GM23338 (cell line): Measurements from ENCODE around the gene CSDE1. TPM values are rescaled to one million over a fixed set of nuclear protein-coding genes. Genes with fewer than 3 reads are reported as not detected.
"Not testable (repeated sequence)": the region's sequence is repeated elsewhere in the genome, so short reads cannot be mapped to it uniquely, and the experiment has no call there.

ENCODE experiments used
- ATAC-seq: fragments of 200-7000 bp; cut with Tn5 transposase; 3 replicates; pipeline ENCODE4 v1.9.1; 2020
- DNase-seq: peaks from one replicate; pipeline ENCODE4 v3.0.0-alpha.2; 2015; ENCODE audit warnings: low spot score
- H2AFZ ChIP-seq: fragments of 200-600 bp; sonication (generic); 2 replicates; pipeline ENCODE4 v1.8.0; 2016; ENCODE audit warnings: antibody characterized with exemption, mild to moderate bottlenecking, moderate library complexity
- H3F3A ChIP-seq: fragments of 200-600 bp; sonication (generic); replicated peaks from 2 replicates; pipeline ENCODE4 v1.8.0; 2017; ENCODE audit warnings: antibody characterized with exemption, mixed run types, low read depth
- H3K27ac ChIP-seq: fragments of 200-600 bp; sonication (generic); 2 replicates; pipeline ENCODE4 v1.6.1; 2016; ENCODE audit warnings: low read depth
- H3K27me3 ChIP-seq: fragments of 200-600 bp; sonication (generic); 2 replicates; pipeline ENCODE4 v1.8.0; 2016; ENCODE audit warnings: mild to moderate bottlenecking, mixed run types, moderate library complexity; ENCODE audit not compliant: insufficient read depth
- H3K36me3 ChIP-seq: fragments of 200-600 bp; sonication (generic); 2 replicates; pipeline ENCODE4 v1.8.0; 2016; ENCODE audit warnings: mild to moderate bottlenecking; ENCODE audit not compliant: insufficient read depth
- H3K4me1 ChIP-seq: fragments of 200-600 bp; sonication (generic); 2 replicates; pipeline ENCODE4 v1.8.0; 2016; ENCODE audit warnings: mild to moderate bottlenecking, moderate library complexity; ENCODE audit not compliant: insufficient read depth
- H3K4me2 ChIP-seq: fragments of 200-600 bp; sonication (generic); 2 replicates; pipeline ENCODE4 v1.7.1; 2017; ENCODE audit warnings: mixed run types
- H3K4me3 ChIP-seq: fragments of 200-600 bp; sonication (generic); 2 replicates; pipeline ENCODE4 v1.6.1; 2016; ENCODE audit warnings: mixed run types
- H3K79me2 ChIP-seq: fragments of 200-600 bp; sonication (generic); replicated peaks from 2 replicates; pipeline ENCODE4 v1.8.0; 2017; ENCODE audit warnings: mild to moderate bottlenecking; ENCODE audit not compliant: insufficient read depth
- H3K9me2 ChIP-seq: fragments of 200-600 bp; sonication (generic); 2 replicates; pipeline ENCODE4 v1.8.0; 2017; ENCODE audit not compliant: insufficient read depth
- H4K20me1 ChIP-seq: fragments of 200-600 bp; sonication (generic); replicated peaks from 2 replicates; pipeline ENCODE4 v1.8.0; 2017; ENCODE audit warnings: mild to moderate bottlenecking; ENCODE audit not compliant: insufficient read depth
- H3K27ac Mint-ChIP-seq: 2 replicates; pipeline ENCODE4 v1.8.0; 2020; ENCODE audit warnings: inconsistent platforms, mild to moderate bottlenecking, moderate library complexity, mixed read lengths
- H3K27me3 Mint-ChIP-seq: 3 replicates; pipeline ENCODE4 v1.8.0; 2022; ENCODE audit warnings: low read depth, mild to moderate bottlenecking, moderate library complexity, mixed read lengths, inconsistent platforms; ENCODE audit not compliant: insufficient read depth, poor library complexity
- H3K36me3 Mint-ChIP-seq: 3 replicates; pipeline ENCODE4 v1.8.0; 2021; ENCODE audit warnings: low read depth, mild to moderate bottlenecking, inconsistent platforms, moderate library complexity, mixed read lengths
- H3K4me1 Mint-ChIP-seq: 3 replicates; pipeline ENCODE4 v1.8.0; 2020; ENCODE audit warnings: mild to moderate bottlenecking, inconsistent platforms, mixed read lengths
- H3K4me3 Mint-ChIP-seq: 3 replicates; pipeline ENCODE4 v1.8.0; 2021; ENCODE audit warnings: moderate library complexity, mild to moderate bottlenecking, inconsistent platforms, mixed read lengths
- H3K9me3 Mint-ChIP-seq: 3 replicates; pipeline ENCODE4 v1.8.0; 2020; ENCODE audit warnings: moderate library complexity, mild to moderate bottlenecking, inconsistent platforms, mixed read lengths
- CREB1 ChIP-seq: fragments of 250-450 bp; sonication (Bioruptor Pico); IDR thresholded peaks from 2 replicates; pipeline ENCODE4 v1.5.0; 2020; ENCODE audit warnings: low read depth, mild to moderate bottlenecking, moderate library complexity
- EZH2phosphoT487 ChIP-seq: fragments of 200-600 bp; sonication (generic); IDR thresholded peaks from one replicate; pipeline ENCODE4 v1.8.1; 2018; ENCODE audit warnings: antibody characterized with exemption; ENCODE audit not compliant: unreplicated experiment
- JUNB ChIP-seq: IDR thresholded peaks from one replicate; pipeline ENCODE4 v1.6.1; 2016; ENCODE audit warnings: antibody characterized with exemption; ENCODE audit not compliant: unreplicated experiment
- NANOG ChIP-seq: IDR thresholded peaks from 2 replicates; pipeline ENCODE4 v1.6.1; 2016; ENCODE audit warnings: antibody characterized with exemption, borderline replicate concordance
- POLR2AphosphoS5 ChIP-seq: IDR thresholded peaks from 2 replicates; pipeline ENCODE4 v1.6.1; 2016; ENCODE audit warnings: antibody characterized with exemption, low read depth
- REST ChIP-seq: IDR thresholded peaks from one replicate; pipeline ENCODE4 v1.6.1; 2018; ENCODE audit warnings: antibody characterized with exemption; ENCODE audit not compliant: unreplicated experiment
- STAT1 ChIP-seq: IDR thresholded peaks from one replicate; pipeline ENCODE4 v1.6.1; 2016; ENCODE audit warnings: antibody characterized with exemption; ENCODE audit not compliant: unreplicated experiment
- ZNF114 ChIP-seq: fragments of 250-450 bp; sonication (Bioruptor Pico); IDR thresholded peaks from 2 replicates; pipeline ENCODE4 v1.5.0; 2020; ENCODE audit warnings: mild to moderate bottlenecking, moderate library complexity
- ZNF331 ChIP-seq: fragments of 250-450 bp; sonication (Bioruptor Pico); IDR thresholded peaks from 2 replicates; pipeline ENCODE4 v1.5.0; 2020; ENCODE audit warnings: low read depth, mild to moderate bottlenecking, moderate library complexity
- polyA plus RNA-seq: library from polyadenylated mRNA; unstranded; fragments of >200 nt; fragmentation: Nextera tagmentation; extraction: Ambion mirVana; gene quantifications from 2 replicates; pipeline ENCODE4 v1.2.1, GENCODE V29; 2016
- total RNA-seq: library from RNA; depleted of rRNA; stranded (reverse); fragments of >200 nt; shearing (Covaris generic); gene quantifications from 2 replicates; pipeline ENCODE4 v1.2.3, GENCODE V29; 2014
- TF ChIP-seq, protein P1 (sequence below), 2 experiments: fragments of 200-600 bp in 1 of 2; sonication (generic) in 1 of 2; conservative IDR thresholded peaks; 2 replicates each; pipeline versions ENCODE4 v1.5.1 to v1.6.1; 2016 to 2017; ENCODE audit warnings: antibody characterized with exemption in 2 of 2, low read depth in 2 of 2, mild to moderate bottlenecking in 2 of 2, moderate library complexity in 1 of 2

The CSDE1 gene
- total and polyA plus RNA-seq, 2 experiments from 2014 or later: 214 to 1,054 TPM

DNA sequence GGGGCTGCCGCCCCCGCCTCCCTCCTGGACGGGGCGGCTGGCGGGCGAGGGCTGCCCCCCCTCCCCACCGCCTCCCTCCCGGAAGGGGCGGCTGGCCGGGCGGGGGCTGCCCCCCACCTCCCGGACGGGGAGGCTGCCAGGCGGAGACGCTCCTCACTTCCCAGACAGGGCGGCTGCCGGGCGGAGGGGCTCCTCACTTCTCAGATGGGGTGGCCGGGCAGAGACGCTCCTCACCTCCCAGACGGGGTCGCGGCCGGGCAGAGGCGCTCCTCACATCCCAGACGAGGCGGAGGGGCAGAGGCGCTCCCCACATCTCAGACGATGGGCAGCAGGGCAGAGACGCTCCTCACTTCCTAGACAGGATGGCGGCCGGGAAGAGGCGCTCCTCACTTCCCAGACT, 46.7 kb upstream of the CSDE1 start:
- not testable (repeated sequence) for H3K27ac Mint-ChIP-seq, H3K9me2 ChIP-seq, H3K27me3 ChIP-seq, H3K27ac ChIP-seq, H4K20me1 ChIP-seq, H3K36me3 ChIP-seq, H3F3A ChIP-seq, H3K4me2 ChIP-seq, H3K4me1 Mint-ChIP-seq, DNase-seq, H3K4me3 Mint-ChIP-seq, H3K36me3 Mint-ChIP-seq, ATAC-seq, H3K4me1 ChIP-seq, H2AFZ ChIP-seq, H3K4me3 ChIP-seq, H3K27me3 Mint-ChIP-seq, H3K79me2 ChIP-seq
- H3K9me3 Mint-ChIP-seq: peaks cover 19% of the 10 kb centered on the region

DNA sequence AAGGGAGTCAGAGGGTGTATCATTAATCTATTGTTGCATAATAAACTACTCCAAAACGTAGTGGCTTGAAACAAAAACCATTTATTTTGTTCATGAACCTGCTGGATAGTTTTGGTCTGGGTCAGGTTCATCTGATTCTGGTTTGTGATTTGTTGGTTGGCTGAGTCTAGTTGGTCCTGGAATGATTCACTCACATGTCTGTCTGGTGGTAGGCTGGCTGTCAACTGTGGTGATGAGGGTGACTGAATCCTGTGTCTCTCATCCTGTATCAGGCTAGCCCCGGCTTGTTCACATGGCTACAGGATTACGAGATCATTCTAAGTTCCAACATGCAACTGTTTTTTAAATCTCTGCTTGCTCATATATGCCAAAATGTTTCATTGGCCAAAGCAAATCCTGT, 45.2 kb upstream of the CSDE1 start:
- H3K9me2 ChIP-seq: peaks cover 2% of the 10 kb centered on the region; the same call in 1 of the 2 replicates
- H3K4me1 ChIP-seq: no peaks in the 10 kb centered on the region
- Mint-ChIP-seq H3K9me3 (peaks cover 19% of the 10 kb centered on the region), H3K4me1 (no peaks in the 10 kb centered on the region), H3K27me3 (no peaks in the 10 kb centered on the region), H3K27ac (no peak overlapping the region), H3K36me3 (peaks cover 2% of the 10 kb centered on the region; the same call in 1 of the 3 replicates), H3K4me3 (no peak overlapping the region)
- no peak overlapping the region for H3K4me2 ChIP-seq
- no peaks in the 10 kb centered on the region for H3K27me3 ChIP-seq
- TF ChIP-seq STAT1 (no peak), NANOG (no peak)
- no peak overlapping the region for H3K27ac ChIP-seq
- no peak for ATAC-seq
- no peaks in the 10 kb centered on the region for H3K79me2 ChIP-seq
- no peaks in the 10 kb centered on the region for H4K20me1 ChIP-seq
- no peaks in the 10 kb centered on the region for H3K36me3 ChIP-seq
- no peak overlapping the region for H3K4me3 ChIP-seq
- DNase-seq: no peak
- H3F3A ChIP-seq: no peaks in the 10 kb centered on the region
- H2AFZ ChIP-seq: no peak overlapping the region

GRCh38 chr1:114794038-114794437, 36.3 kb upstream of the CSDE1 start:
- H3K4me3 ChIP-seq: no peak overlapping the region
- no peak for DNase-seq
- Mint-ChIP-seq H3K9me3 (peaks cover 18% of the 10 kb centered on the region), H3K27me3 (peaks cover 4% of the 10 kb centered on the region), H3K4me3 (no peak overlapping the region), H3K4me1 (no peaks in the 10 kb centered on the region; the same call in 2 of the 3 replicates), H3K27ac (no peak overlapping the region), H3K36me3 (peaks cover 7% of the 10 kb centered on the region; the same call in 1 of the 3 replicates)
- no peaks in the 10 kb centered on the region for H3K79me2 ChIP-seq
- no peaks in the 10 kb centered on the region for H3K36me3 ChIP-seq
- no peak overlapping the region for H3K4me2 ChIP-seq
- no peak overlapping the region for H2AFZ ChIP-seq
- no peaks in the 10 kb centered on the region for H3K27me3 ChIP-seq
- no peaks in the 10 kb centered on the region for H3F3A ChIP-seq
- no peaks in the 10 kb centered on the region for H4K20me1 ChIP-seq
- H3K9me2 ChIP-seq: peaks cover 5% of the 10 kb centered on the region; the same call in 1 of the 2 replicates
- H3K4me1 ChIP-seq: no peaks in the 10 kb centered on the region
- H3K27ac ChIP-seq: no peak overlapping the region
- ATAC-seq: no peak
- TF ChIP-seq ZNF331 (CRISPR knock-in tag) (no peak), POLR2AphosphoS5 (no peak), JUNB (no peak), REST (no peak), CREB1 (no peak), EZH2phosphoT487 (no peak), STAT1 (no peak), ZNF114 (CRISPR knock-in tag) (no peak)
- TF ChIP-seq, protein P1, sequence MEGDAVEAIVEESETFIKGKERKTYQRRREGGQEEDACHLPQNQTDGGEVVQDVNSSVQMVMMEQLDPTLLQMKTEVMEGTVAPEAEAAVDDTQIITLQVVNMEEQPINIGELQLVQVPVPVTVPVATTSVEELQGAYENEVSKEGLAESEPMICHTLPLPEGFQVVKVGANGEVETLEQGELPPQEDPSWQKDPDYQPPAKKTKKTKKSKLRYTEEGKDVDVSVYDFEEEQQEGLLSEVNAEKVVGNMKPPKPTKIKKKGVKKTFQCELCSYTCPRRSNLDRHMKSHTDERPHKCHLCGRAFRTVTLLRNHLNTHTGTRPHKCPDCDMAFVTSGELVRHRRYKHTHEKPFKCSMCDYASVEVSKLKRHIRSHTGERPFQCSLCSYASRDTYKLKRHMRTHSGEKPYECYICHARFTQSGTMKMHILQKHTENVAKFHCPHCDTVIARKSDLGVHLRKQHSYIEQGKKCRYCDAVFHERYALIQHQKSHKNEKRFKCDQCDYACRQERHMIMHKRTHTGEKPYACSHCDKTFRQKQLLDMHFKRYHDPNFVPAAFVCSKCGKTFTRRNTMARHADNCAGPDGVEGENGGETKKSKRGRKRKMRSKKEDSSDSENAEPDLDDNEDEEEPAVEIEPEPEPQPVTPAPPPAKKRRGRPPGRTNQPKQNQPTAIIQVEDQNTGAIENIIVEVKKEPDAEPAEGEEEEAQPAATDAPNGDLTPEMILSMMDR (conservative IDR thresholded peaks at IDR 0.05; ENCODE audit: low read depth in 2 of 2): no peak
